Calu3 (cell line): ENCODE measurements around the gene ASB2. TPM values are rescaled to one million over a fixed set of nuclear protein-coding genes. Genes with fewer than 3 reads are reported as not detected.

Experiments
- BruUV-seq: library from RNA; stranded (reverse); fragments of 400-500 nt; replicated peaks from 2 replicates; lab custom pipeline; 2021; lab: Mats Ljungman, UMichigan
- CTCF ChIA-PET: fragments of 300-600 bp; sonication (Branson Sonifier 250); formaldehyde crosslinking; loops from one replicate; lab custom pipeline; 2022; ENCODE audit warnings: antibody characterized with exemption; lab: Charles Lee
- DNase-seq: peaks from one replicate; pipeline ENCODE4 v3.0.0; 2022
- H3K27ac Mint-ChIP-seq: one replicate; pipeline ENCODE4 v1.8.0; 2022; ENCODE audit warnings: mixed read lengths; ENCODE audit not compliant: unreplicated experiment
- H3K27me3 Mint-ChIP-seq: one replicate; pipeline ENCODE4 v1.8.0; 2022; ENCODE audit warnings: mixed read lengths; ENCODE audit not compliant: unreplicated experiment
- H3K36me3 Mint-ChIP-seq: one replicate; pipeline ENCODE4 v1.8.0; 2022; ENCODE audit warnings: mild to moderate bottlenecking, moderate library complexity, mixed read lengths; ENCODE audit not compliant: insufficient read depth, unreplicated experiment
- H3K4me1 Mint-ChIP-seq: one replicate; pipeline ENCODE4 v1.8.0; 2022; ENCODE audit warnings: mild to moderate bottlenecking, low read depth, mixed read lengths; ENCODE audit not compliant: unreplicated experiment
- H3K4me3 Mint-ChIP-seq: one replicate; pipeline ENCODE4 v1.8.0; 2022; ENCODE audit warnings: mild to moderate bottlenecking, low read depth, moderate library complexity, mixed read lengths; ENCODE audit not compliant: unreplicated experiment
- H3K9me3 Mint-ChIP-seq: one replicate; pipeline ENCODE4 v1.8.0; 2022; ENCODE audit warnings: low read depth, mixed read lengths; ENCODE audit not compliant: unreplicated experiment
- intact Hi-C: fragments of 100-400 bp; cut with micrococcal nuclease; formaldehyde crosslinking; loops from one replicate; pipeline ENCODE4 v1.10.0; 2022; ENCODE audit not compliant: unreplicated experiment
- total RNA-seq: library from RNA; stranded (reverse); gene quantifications from 2 replicates; pipeline ENCODE4 v1.2.3, GENCODE V29; 2022
- TF ChIP-seq, protein P1 (sequence below): fragments of 200-600 bp; IDR thresholded peaks from one replicate; pipeline ENCODE4 v1.8.0; 2022; ENCODE audit warnings: antibody characterized with exemption; ENCODE audit not compliant: unreplicated experiment

The ASB2 gene
- total RNA-seq, 1 experiment from 2014 or later: 0.19 TPM

- peak overlapping the region; percentile 93 for H3K27ac Mint-ChIP-seq
- BruUV-seq: no TSS peak
- H3K9me3 Mint-ChIP-seq: no peaks in the 10 kb centered on the region
- CTCF ChIA-PET: interaction anchor here (0.6 to 3.4 kb wide), 5 partner anchors 18 to 263 kb away, joined by 3 to 29 read pairs (median 5); no protein-coding TSS in a partner anchor
- intact Hi-C loops: no loop called here
- TF ChIP-seq, protein P1, sequence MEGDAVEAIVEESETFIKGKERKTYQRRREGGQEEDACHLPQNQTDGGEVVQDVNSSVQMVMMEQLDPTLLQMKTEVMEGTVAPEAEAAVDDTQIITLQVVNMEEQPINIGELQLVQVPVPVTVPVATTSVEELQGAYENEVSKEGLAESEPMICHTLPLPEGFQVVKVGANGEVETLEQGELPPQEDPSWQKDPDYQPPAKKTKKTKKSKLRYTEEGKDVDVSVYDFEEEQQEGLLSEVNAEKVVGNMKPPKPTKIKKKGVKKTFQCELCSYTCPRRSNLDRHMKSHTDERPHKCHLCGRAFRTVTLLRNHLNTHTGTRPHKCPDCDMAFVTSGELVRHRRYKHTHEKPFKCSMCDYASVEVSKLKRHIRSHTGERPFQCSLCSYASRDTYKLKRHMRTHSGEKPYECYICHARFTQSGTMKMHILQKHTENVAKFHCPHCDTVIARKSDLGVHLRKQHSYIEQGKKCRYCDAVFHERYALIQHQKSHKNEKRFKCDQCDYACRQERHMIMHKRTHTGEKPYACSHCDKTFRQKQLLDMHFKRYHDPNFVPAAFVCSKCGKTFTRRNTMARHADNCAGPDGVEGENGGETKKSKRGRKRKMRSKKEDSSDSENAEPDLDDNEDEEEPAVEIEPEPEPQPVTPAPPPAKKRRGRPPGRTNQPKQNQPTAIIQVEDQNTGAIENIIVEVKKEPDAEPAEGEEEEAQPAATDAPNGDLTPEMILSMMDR: no peak
- H3K4me3 Mint-ChIP-seq: peak overlapping the region; percentile 55
- H3K4me1 Mint-ChIP-seq: peaks cover 40% of the 10 kb centered on the region
- H3K36me3 Mint-ChIP-seq: peaks cover 21% of the 10 kb centered on the region
- DNase-seq: peak; percentile 54
- H3K27me3 Mint-ChIP-seq: no peaks in the 10 kb centered on the region
Measured at GRCh38 chr14:93941293-93941910, 35.0 kb downstream of the ASB2 start.

GRCh38 chr14:93940437-93940836 is 35.9 kb downstream of the ASB2 start:
- intact Hi-C loops: loop anchor here (1.0 kb wide), 2 partner anchors 30 to 61 kb away; no protein-coding TSS in a partner anchor
- H3K9me3 Mint-ChIP-seq: no peaks in the 10 kb centered on the region
- H3K27ac Mint-ChIP-seq: peak overlapping the region; percentile 93
- H3K36me3 Mint-ChIP-seq: peaks cover 21% of the 10 kb centered on the region
- no peak for DNase-seq
- peaks cover 35% of the 10 kb centered on the region for H3K4me1 Mint-ChIP-seq
- H3K27me3 Mint-ChIP-seq: peaks cover 3% of the 10 kb centered on the region
- TF ChIP-seq, protein P1: no peak
- CTCF ChIA-PET: interaction anchor here (0.6 to 3.4 kb wide), 13 partner anchors 19 to 1828 kb away, joined by 3 to 51 read pairs (median 5); partner anchors contain the start of gene CCDC197
- H3K4me3 Mint-ChIP-seq: peak overlapping the region; percentile 55
- BruUV-seq: no TSS peak

DNA sequence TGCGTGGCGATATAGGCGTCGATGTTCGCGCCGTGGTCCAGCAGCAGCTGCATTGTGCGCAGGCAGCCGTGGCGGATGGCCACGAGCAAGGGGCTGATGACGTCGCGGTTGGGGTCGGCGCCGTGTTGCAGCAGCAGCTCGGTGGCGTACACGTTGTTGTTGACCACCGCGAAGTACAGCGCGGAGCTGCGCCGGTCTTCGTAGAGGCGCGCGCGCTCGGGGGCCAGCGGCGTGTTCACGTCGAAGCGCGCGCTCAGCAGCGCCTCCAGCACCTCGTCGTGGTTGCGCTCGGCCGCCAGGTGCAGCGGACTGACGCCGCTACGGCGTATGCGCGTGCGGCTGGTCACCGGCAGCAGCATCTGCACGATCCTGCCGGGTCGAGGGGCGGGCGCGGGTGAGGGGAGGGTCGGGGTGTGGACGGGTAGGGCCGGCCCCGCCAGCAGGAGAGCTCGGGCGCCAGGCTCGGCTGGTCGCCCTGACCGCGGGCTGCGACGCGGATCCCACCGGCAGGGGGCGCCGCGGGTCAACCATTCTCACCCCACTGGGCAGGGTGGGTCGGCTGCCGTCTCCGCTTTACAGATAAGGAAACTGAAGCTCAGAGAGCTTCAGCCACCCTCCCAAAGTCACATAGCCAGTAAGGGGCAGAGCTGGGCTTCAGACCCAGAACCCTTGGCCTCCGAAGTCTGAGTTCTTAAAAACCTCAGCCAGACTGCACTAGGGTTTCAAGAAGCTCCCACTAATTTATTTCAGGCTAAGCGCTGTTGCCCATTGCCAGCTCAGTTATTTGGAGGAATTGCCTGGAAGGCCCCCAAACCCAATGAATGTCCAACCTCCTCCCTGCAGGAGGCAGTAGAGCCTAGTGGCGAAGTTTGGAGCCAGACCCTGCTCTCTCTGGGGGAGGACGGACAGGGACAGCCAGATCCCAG is 36.8 kb downstream of the ASB2 start:
- Mint-ChIP-seq H3K4me1 (peaks cover 35% of the 10 kb centered on the region), H3K9me3 (no peaks in the 10 kb centered on the region), H3K27ac (no peak overlapping the region), H3K36me3 (peaks cover 21% of the 10 kb centered on the region), H3K27me3 (peaks cover 12% of the 10 kb centered on the region), H3K4me3 (no peak overlapping the region)
- intact Hi-C loops: loop anchor here (1.0 to 5.0 kb wide), 3 partner anchors 31 to 198 kb away; no protein-coding TSS in a partner anchor
- peak; percentile 94 for DNase-seq
- no TSS peak for BruUV-seq
- TF ChIP-seq, protein P1: peak; percentile 94
- CTCF ChIA-PET: interaction anchor here (0.6 to 3.4 kb wide), 17 partner anchors 8 to 1827 kb away, joined by 3 to 51 read pairs (median 5); partner anchors contain the start of genes CCDC197 and IFI27

DNA sequence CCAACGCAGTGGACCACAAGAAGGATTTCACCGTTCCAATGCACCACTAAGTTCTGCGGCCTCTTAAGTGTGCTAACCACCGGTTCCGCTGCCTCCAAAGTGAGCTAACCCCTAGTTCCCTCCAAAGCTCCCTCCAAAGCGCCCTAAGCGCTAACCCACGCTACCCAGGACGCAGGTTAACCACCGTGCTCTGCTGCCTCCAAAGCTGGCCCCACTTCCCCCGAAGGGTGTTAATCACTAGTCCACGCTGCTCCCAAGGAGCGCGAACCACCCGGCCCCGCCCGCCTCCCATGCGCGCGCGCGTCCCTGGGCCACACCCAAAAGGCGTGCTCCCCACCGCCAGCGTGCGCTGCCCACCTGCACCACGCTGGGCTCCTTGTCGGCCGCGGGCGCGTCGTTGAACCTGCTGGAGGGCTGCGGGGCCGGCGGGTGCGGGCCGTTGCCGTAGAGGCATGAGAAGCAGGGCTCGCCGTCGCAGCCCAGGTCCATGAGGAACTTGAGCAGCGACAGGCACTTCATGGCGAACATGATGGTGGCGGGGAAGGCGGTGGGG is 37.5 kb downstream of the ASB2 start:
- no peaks in the 10 kb centered on the region for H3K9me3 Mint-ChIP-seq
- CTCF ChIA-PET: interaction anchor here (1.8 kb wide), 1 partner anchor 33 kb away, joined by 51 read pairs; no protein-coding TSS in a partner anchor
- peaks cover 21% of the 10 kb centered on the region for H3K36me3 Mint-ChIP-seq
- no peak overlapping the region for H3K4me3 Mint-ChIP-seq
- TF ChIP-seq, protein P1: no peak
- peaks cover 19% of the 10 kb centered on the region for H3K27me3 Mint-ChIP-seq
- DNase-seq: no peak
- H3K27ac Mint-ChIP-seq: no peak overlapping the region
- no TSS peak for BruUV-seq
- peaks cover 30% of the 10 kb centered on the region for H3K4me1 Mint-ChIP-seq
- intact Hi-C loops: loop anchor here (5.0 kb wide), 1 partner anchor 198 kb away; no protein-coding TSS in a partner anchor
